Coronary artery (tissue), 2 donors: ENCODE data around the gene ZNF692.
"Not testable (repeated sequence)": the region's sequence is repeated elsewhere in the genome, so short reads cannot be mapped to it uniquely, and the experiment has no call there.

Experiments used
- DNase-seq: peaks from one replicate; pipeline ENCODE4 v3.0.0-alpha.2; 2017; ENCODE audit warnings: low spot score
- H3K27ac ChIP-seq, 2 donors: fragments of 200-600 bp; sonication (generic); one replicate each; pipeline ENCODE4 v1.5.1; 2016 to 2019
- H3K4me3 ChIP-seq: fragments of 200-600 bp; sonication (generic); 2 replicates; pipeline ENCODE4 v1.5.1; 2016; ENCODE audit warnings: mild to moderate bottlenecking, moderate library complexity
- CTCF ChIP-seq: fragments of 200-600 bp; sonication (generic); IDR thresholded peaks from one replicate; pipeline ENCODE4 v1.5.1; 2019; ENCODE audit warnings: antibody characterized with exemption

ZNF692 gene

GRCh38 chr1:248886237-248886895, 27.5 kb upstream of the ZNF692 start:
- Histone ChIP-seq H3K4me3 (no peak overlapping the region), H3K27ac (no peak overlapping the region)
- no peak for TF ChIP-seq CTCF
- no peak for DNase-seq

DNA sequence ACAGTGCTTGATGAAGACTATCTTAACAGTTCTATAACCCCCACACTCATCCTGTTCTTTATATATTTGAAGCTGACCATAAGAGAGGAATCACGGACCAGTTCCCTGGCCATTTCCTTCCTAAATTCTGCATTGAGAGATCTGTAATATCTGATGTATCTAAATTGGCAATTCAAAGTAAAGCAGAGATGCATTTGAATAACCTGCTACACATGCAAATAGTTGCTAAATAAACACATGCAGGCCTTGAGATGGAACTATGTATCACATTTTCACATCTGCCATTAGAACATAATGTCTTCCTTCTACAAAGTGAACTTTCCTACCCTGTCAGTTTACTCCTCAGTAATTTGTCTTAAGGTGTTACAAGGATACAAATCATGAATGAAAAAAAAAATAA, 26.8 kb upstream of the ZNF692 start:
- no peak overlapping the region for H3K27ac ChIP-seq
- DNase-seq: no peak

DNA sequence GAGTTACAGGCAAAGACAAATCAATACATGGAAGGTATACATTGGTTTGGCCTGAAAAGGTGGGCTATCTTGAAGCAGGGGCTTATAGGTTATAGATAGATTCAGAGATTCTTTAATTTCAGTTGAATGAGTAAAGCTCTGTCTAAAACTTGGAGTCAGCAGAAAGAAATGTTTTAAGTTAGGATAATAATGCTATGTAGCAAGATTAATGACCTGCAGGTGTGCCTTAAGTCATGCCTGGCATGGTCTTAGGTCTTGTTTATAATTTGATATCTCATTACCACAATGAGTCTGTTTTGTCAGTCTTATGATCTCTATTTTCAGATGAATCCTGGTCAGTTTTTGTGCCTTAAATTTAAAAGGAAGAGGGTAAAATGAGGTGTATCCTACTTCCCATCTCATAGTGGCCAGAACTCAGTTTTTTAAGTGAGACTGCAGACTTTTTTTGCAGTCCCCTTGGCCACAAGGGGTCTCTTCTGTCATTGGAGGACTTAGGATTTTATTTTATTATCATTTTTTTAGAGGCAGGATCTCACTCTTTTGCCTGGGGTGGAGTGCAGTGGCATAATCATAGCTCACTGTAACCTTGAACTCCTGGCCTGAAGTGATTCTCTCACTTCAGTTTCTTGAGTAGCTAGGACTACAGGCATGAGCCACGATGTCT, 25.9 kb upstream of the ZNF692 start:
- DNase-seq: no peak
- Histone ChIP-seq H3K4me3 (no peak overlapping the region), H3K27ac (no peak overlapping the region)
- no peak for TF ChIP-seq CTCF

More for the DNA sequence above, 26.8 kb upstream of the ZNF692 start:
- no peak for TF ChIP-seq CTCF
- no peak overlapping the region for H3K4me3 ChIP-seq

DNA sequence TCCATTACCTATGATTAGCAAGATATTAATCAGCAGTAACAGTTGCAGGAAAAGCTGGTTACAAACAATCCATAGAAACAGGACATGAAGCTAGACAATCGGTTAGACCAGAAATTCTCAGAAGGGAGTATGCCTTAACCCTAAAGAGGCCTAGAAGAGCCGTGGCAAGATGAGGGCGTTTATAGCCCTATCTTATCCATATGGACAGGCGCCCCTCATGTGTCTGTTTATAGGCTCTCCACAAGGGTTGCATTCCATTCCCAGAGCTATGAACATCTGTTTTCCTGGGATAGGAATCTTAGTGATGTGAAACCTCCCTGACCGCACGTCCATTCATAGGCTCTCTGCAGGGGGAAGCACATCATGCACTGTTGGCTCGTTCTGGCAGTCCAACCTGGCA, 23.5 kb upstream of the ZNF692 start:
- not testable (repeated sequence) for H3K27ac ChIP-seq, DNase-seq, H3K4me3 ChIP-seq

GRCh38 chr1:248881261-248881660, 22.4 kb upstream of the ZNF692 start:
- no peak overlapping the region for H3K4me3 ChIP-seq
- TF ChIP-seq CTCF: no peak
- DNase-seq: no peak
- no peak overlapping the region for H3K27ac ChIP-seq

DNA sequence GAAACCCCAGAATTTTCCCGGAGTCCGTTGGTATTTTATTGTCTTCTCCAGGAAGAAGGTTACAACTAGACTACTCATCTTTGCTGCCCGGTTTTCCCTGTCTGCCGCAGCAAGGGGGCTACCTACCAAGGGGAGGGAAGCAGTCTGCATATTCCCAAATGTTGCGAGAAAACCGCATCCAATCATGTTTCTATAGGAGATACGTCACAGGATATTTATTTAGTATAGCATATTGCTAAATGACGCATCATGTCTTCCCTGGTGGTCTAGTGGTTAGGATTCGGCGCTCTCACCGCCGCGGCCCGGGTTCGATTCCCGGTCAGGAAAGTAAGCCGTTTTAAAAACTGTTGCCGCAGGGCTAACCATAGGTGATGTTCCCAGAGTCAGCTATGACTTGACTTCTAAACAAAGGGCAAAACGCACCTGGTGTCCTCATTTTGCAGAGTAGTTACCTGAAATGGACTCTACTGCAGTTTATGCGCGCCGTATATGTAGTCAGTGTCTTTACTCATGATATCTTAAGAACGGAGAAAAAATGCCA, 15.2 kb upstream of the ZNF692 start:
- peak overlapping the region; percentile 79 for H3K4me3 ChIP-seq
- TF ChIP-seq CTCF: no peak
- no peak for DNase-seq
- H3K27ac ChIP-seq: peak overlapping the region; percentile 95 to 97

DNA sequence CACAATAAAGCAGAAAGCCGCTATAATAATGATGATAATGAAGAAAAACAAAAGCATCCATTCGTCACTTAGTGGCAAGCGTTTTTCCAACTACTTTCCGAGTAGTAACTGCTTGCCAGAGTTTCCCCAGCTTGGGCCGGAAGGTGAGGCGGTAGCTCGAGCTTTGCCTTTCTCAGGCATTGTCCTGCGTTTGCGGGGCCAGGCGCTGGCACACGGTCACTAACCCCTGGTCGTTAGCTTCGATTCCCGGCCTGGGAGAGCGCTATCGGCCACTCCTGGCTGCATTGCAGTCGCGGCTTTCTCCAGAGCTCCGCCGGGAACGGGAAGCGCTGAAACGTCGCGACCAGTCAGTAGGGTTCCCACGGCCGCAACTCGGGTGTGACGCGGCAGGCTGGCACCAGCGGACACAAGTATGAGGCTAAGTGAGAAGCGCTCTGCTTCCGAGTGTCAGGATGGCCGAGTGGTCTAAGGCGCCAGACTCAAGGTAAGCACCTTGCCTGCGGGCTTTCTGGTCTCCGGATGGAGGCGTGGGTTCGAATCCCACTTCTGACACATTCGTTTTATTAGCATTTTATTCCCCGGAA, 14.6 kb upstream of the ZNF692 start:
- TF ChIP-seq CTCF: no peak
- Histone ChIP-seq H3K4me3 (peak overlapping the region; percentile 79), H3K27ac (peak overlapping the region; percentile 95 to 97)
- peak; percentile 96 for DNase-seq
